Measurements from ENCODE around the gene DRC3.

DRC3 gene

DNA sequence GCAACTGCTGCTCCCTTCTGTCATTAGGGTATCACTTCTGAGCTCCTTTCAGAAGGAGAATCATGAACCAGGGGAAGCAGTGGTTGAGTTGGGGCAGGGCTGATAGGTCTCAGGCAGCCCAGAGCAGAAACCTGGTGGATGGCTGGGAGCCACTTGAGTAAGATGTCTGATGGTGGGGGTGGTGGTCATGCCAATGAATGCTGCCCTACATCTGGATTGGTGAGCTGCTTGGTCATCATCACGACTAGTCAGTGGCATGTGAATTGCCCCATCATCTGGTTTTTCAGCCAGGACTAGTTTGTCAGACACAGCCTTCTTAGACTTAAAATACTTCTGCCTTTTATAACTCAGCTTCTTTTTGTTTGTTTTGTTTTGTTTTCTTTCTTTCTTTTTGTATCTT lies 69.1 kb downstream of the DRC3 start:
- Histone ChIP-seq H3K4me3 (no peak overlapping the region), H3K27ac (no peak overlapping the region)
- TF ChIP-seq, protein P1, sequence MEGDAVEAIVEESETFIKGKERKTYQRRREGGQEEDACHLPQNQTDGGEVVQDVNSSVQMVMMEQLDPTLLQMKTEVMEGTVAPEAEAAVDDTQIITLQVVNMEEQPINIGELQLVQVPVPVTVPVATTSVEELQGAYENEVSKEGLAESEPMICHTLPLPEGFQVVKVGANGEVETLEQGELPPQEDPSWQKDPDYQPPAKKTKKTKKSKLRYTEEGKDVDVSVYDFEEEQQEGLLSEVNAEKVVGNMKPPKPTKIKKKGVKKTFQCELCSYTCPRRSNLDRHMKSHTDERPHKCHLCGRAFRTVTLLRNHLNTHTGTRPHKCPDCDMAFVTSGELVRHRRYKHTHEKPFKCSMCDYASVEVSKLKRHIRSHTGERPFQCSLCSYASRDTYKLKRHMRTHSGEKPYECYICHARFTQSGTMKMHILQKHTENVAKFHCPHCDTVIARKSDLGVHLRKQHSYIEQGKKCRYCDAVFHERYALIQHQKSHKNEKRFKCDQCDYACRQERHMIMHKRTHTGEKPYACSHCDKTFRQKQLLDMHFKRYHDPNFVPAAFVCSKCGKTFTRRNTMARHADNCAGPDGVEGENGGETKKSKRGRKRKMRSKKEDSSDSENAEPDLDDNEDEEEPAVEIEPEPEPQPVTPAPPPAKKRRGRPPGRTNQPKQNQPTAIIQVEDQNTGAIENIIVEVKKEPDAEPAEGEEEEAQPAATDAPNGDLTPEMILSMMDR (IDR thresholded peaks at IDR 0.05), result no peak
- DNase-seq (ENCODE audit: low spot score), result no peak

- Histone ChIP-seq H3K4me3 (no peak overlapping the region), H3K27ac (no peak overlapping the region)
- TF ChIP-seq, protein P1 (IDR thresholded peaks at IDR 0.05), result no peak
- DNase-seq (ENCODE audit: low spot score), result no peak
These were observed 70.3 kb downstream of the DRC3 start for GRCh38 chr17:18042983-18043382.

DNA sequence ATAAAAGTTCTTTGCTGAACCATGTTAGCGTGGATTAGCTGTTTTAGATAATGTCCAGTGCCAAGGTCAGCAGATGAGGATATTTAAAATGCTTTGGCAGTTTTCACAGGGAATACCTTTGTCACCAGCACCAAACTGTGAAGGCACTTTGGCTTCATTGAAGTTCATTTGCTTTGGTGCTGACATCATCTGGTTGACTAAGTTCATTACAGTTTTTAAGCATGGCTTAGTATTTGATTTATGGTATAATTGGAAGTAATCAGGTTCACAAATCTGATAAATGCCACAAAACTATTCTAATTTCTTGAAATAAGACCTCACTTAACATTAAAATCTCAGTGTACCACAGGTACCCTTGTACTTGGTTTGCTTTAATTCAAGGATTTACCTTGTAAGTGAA lies 70.8 kb downstream of the DRC3 start:
- DNase-seq (ENCODE audit: low spot score), result no peak

DNA sequence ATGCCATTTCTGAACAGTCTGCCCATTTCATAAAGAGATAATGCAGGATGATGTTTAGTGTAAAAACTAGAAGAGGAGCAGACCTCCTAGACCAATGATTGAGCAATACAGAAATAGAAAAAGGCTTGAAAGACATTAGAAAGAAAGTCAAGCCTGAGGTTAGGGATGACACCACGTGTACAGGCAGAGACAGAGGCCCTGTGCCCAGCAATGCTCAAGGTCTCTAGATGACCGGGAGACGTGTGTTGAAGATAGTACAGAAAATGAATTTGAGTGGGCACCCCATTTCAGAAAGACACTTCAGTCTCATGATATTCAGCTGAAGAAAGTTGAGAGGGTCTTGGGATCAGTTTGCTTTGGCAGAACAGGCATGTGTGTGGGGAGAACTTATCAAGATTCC lies 71.9 kb downstream of the DRC3 start:
- DNase-seq (ENCODE audit: low spot score), result no peak
- TF ChIP-seq, protein P1 (IDR thresholded peaks at IDR 0.05), result no peak
- H3K27ac ChIP-seq, result no peak overlapping the region
- H3K4me3 ChIP-seq, result no peak overlapping the region

More for the DNA sequence above, 70.8 kb downstream of the DRC3 start:
- Histone ChIP-seq H3K27ac (no peak overlapping the region), H3K4me3 (no peak overlapping the region)
- TF ChIP-seq, protein P1 (IDR thresholded peaks at IDR 0.05), result no peak

DNA sequence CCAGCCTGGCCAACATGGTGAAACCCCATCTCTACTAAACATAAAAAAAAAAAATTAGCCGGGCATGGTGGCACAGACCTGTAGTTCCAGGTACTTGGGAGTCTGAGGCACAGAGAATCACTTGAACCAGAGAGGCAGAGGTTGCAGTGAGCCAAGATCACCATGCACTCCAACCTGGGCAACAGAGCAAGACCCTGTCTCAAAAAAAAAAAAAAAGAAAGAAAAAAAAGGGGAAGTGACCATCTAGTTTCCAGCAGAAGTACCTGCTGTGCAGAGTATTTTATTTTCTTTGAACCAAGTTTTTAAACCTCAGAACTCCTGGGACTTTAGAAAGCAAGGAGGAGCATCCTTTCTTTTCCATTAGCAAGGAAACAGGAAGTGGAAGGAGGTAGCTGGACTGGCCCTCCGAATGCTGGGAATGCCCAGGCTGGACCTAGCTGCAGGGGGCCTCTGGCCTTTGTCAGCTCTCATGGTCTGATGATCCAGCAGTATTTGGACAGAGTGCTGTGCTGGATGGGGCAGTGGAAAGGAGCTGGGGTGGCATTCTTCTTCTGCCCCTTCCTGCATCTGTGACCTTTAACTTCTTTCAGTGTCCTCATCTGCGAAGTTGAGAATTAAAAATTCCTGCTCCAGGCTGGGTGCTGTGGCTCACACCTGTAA lies 73.2 kb downstream of the DRC3 start:
- H3K4me3 ChIP-seq, result no peak overlapping the region
- no peak for DNase-seq (ENCODE audit: low spot score)
- TF ChIP-seq, protein P1 (IDR thresholded peaks at IDR 0.05), result no peak
- no peak overlapping the region for H3K27ac ChIP-seq

DNA sequence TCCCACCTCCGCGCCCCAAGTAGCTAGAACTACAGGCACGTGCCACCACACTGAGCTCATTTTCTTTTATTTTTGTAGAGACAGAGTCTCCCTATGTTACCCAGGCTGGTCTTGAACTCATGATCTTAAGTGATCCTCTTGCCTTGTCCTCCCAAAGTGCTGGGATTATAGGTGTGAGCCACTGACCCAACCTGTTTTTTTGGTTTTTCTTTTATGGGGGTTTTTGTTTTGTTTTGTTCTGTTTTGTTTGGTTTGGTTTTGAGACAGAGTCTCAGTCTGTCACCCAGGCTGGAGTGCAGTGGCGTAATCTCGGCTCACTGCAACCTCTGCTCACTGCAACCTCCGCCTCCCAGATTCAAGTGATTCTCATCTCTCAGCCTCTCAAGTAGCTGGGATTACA lies 82.9 kb downstream of the DRC3 start:
- no peak for DNase-seq (ENCODE audit: low spot score)
- Histone ChIP-seq H3K4me3 (no peak overlapping the region), H3K27ac (no peak overlapping the region)
- TF ChIP-seq, protein P1 (IDR thresholded peaks at IDR 0.05), result no peak

DNA sequence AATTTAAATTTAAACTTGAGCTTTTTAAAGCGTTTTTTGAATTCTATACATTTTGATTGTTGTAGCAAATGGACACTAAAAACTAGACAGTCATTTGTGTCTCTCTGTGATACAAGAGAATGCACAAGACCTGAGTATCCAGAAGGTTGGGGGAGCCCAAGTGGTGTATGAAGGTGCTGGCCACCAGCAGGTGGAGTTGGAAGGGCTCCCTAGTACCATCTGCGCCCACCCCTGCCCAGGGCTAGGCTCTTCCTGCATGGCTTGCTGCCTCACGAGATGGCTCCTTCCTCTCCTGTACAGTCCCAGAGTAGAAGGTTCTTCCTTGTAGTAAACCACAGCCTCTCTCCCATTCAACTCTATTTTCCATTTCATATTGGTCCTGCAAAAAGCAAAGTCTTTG lies 83.6 kb downstream of the DRC3 start:
- no peak overlapping the region for H3K4me3 ChIP-seq
- no peak for DNase-seq (ENCODE audit: low spot score)
- TF ChIP-seq, protein P1 (IDR thresholded peaks at IDR 0.05), result no peak
- H3K27ac ChIP-seq, result no peak overlapping the region

Measured in coronary artery (tissue), 2 donors.